ENCODE results near the gene CARMIL3. TPM values are rescaled to one million over a fixed set of nuclear protein-coding genes. Genes with fewer than 3 reads are reported as not detected.
A peak's percentile ranks its signal among the peaks of the same experiment; 100 is the strongest.

CARMIL3 gene
- total and polyA plus RNA-seq, 4 experiments from 2014 or later: 0.15 to 0.22 TPM; not detected in 2

DNA sequence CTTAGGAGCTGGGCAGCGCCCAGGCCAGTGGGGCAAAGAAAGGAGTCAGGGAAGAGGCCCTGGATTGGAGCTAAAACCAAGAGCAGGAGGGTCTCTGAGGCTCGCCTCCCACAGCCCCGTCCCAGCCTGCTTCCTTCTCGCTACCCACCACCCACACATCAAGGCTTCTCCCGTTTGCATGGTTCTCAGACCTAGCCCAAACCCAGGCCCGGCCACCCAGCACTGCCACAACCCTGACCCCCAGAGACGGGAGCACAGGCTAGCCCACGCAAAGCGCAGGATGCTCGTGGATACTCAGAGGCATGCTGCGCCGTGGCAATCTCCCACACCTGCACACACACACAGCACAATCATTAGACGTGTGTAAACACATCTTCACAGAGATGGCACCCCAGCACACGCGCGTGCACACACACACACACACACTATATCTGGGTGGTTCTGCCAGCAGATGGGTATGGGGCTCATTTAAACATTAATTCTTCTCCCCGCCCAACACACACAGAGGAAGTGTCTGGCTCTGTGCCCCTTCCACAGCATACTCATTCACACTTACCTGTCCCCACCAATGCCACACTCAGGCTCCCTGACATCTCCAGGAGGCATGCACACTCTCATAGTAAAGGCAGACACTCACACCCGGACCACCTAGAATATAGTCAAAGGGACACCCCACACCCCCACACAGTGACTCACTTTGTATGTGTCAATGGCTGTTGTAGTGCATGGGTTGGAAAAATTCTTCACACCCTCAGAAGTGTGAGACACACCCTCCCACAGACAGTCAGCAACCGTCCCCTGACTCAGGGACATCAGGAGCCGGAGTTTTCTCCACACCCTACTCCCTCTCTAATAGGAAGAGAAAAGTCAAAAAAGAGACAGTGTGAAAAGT is 1.1 kb downstream of the CARMIL3 start:
- H3K9me3 Mint-ChIP-seq: no peaks in the 10 kb centered on the region
- peaks cover 6 to 8% of the 10 kb centered on the region in 2 donors for H3K27me3 Mint-ChIP-seq
- intact Hi-C loops (cut with micrococcal nuclease): loop anchor here (1.0 kb wide), 1 partner anchor 17 kb away; no protein-coding TSS in a partner anchor

DNA sequence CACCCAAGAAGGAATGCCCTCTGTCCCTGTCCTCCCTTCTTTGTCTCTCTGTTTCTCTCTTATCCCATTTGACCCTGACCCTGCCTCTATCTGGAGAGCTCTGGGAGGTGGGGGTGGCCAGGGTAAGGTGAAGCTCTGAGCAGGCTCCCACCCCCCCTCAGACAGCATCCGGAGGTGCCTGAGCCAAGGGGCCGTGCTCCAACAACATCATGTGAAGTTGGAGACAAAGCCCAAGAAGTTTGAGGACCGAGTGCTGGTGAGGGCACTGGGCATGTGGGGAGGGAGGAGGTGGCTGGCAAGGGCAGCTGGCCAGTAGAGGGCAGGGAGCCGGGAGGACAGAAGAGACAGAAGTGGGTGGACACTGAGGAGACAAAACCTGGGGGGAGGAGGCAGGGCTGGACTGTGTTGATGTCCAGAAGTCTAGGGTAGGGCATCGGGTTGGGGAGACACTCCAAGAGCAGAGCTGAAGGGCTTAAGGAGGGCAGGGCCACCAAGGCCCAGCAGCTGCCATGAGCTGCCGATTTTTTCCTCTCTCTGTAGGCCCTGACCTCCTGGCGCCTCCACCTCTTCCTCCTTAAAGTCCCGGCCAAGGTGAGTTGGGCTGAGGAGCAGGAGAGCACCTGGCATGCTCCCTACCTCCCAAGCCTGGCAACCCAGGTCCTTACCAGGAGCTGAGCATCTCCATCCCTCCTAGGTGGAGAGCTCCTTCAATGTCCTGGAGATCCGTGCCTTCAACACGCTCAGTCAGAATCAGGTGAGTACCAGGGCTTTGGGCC is 1.9 kb downstream of the CARMIL3 start:
- peak overlapping the region in 2 of 7 donors; percentile 14 to 57 for H3K27ac Mint-ChIP-seq
- H3K4me1 Mint-ChIP-seq: peaks cover 12 to 23% (median 17%) of the 10 kb centered on the region in 4 donors
- H3K4me3 ChIP-seq (ENCODE audit: low read length in 2 of 2): no peak overlapping the region
- ChIA-PET CTCF (ENCODE audit: partially characterized antibody) (interaction anchor here (0.9 to 17.4 kb wide), 4 partner anchors 13 to 61 kb away, joined by 3 to 475 read pairs (median 198); partner anchors contain the start of genes DCAF11, NRL and PCK2), POLR2A (ENCODE audit: partially characterized antibody) (interaction anchor here (1.0 to 1.6 kb wide), 3 partner anchors 27 to 61 kb away, joined by 4 to 6 read pairs (median 5); partner anchors contain the start of genes DCAF11 and NRL)
- H3K27me3 ChIP-seq (ENCODE audit: insufficient read depth, low read length): no peaks in the 10 kb centered on the region
- H3K4me3 Mint-ChIP-seq: peak overlapping the region; percentile 58 to 86 (median 80)
- peaks cover 6 to 10% of the 10 kb centered on the region in 2 donors for H3K27me3 Mint-ChIP-seq
- no peak overlapping the region for H3K27ac ChIP-seq (ENCODE audit: low read depth, low read length)
- intact Hi-C loops (cut with micrococcal nuclease): no loop called here
- H3K36me3 ChIP-seq (ENCODE audit: insufficient read depth, low read length): no peaks in the 10 kb centered on the region
- peaks cover 14% of the 10 kb centered on the region for H3K4me1 ChIP-seq (ENCODE audit: insufficient read depth, low read length)
- H3K9me3 ChIP-seq (ENCODE audit: control insufficient read depth in 1 of 2, low read length in 2 of 2): no peaks in the 10 kb centered on the region
- no peak for DNase-seq
- no peaks in the 10 kb centered on the region for H3K36me3 Mint-ChIP-seq
- H3K9me3 Mint-ChIP-seq: no peaks in the 10 kb centered on the region

More for the DNA sequence above, 1.1 kb downstream of the CARMIL3 start:
- Mint-ChIP-seq H3K4me3 (peak overlapping the region; percentile 76 to 87 (median 82)), H3K27ac (peak overlapping the region in 4 of 7 donors; percentile 14 to 81 (median 72)), H3K4me1 (peaks cover 10 to 17% (median 14%) of the 10 kb centered on the region in 4 donors), H3K36me3 (no peaks in the 10 kb centered on the region)
- CTCF ChIA-PET (ENCODE audit: partially characterized antibody): interaction anchor here (0.6 to 17.4 kb wide), 5 partner anchors 40 to 74 kb away, joined by 3 to 475 read pairs (median 12); partner anchors contain the start of genes DCAF11, NRL and PCK2
- no peak overlapping the region for H3K27ac ChIP-seq (ENCODE audit: low read depth, low read length)
- POLR2A ChIA-PET (ENCODE audit: partially characterized antibody): interaction anchor here (1.0 to 2.4 kb wide), 8 partner anchors 28 to 83 kb away, joined by 3 to 19 read pairs (median 6); partner anchors contain the start of genes DCAF11, NRL, PCK2 and PSME1
- no peaks in the 10 kb centered on the region for H3K9me3 ChIP-seq (ENCODE audit: control insufficient read depth in 1 of 2, low read length in 2 of 2)
- no peaks in the 10 kb centered on the region for H3K27me3 ChIP-seq (ENCODE audit: insufficient read depth, low read length)
- DNase-seq: peak in 1 of 5 donors; percentile 64
- peaks cover 14% of the 10 kb centered on the region for H3K4me1 ChIP-seq (ENCODE audit: insufficient read depth, low read length)
- H3K36me3 ChIP-seq (ENCODE audit: insufficient read depth, low read length): no peaks in the 10 kb centered on the region
- peak overlapping the region in 1 of 2 donors; percentile 76 for H3K4me3 ChIP-seq (ENCODE audit: low read length in 2 of 2)

DNA sequence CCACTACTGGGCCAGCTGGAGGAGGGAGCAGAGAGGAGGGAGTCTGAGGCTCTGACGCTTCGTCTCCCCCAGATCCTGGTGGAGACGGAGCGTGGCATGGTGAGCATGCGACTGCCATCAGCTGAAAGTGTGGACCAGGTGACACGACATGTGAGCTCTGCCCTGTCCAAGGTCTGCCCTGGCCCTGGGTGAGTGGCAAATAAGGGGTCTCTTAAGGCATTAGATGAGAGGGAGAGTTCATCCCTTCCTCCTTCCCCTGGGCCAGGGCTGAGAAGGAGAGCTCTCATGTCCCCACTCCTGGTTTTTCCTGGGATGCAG is 2.5 kb downstream of the CARMIL3 start:
- POLR2A ChIA-PET (ENCODE audit: partially characterized antibody): interaction anchor here (1.0 to 1.6 kb wide), 3 partner anchors 27 to 60 kb away, joined by 4 to 6 read pairs (median 5); partner anchors contain the start of genes DCAF11 and NRL
- intact Hi-C loops (cut with micrococcal nuclease): no loop called here
- Mint-ChIP-seq H3K4me1 (peaks cover 12 to 23% (median 17%) of the 10 kb centered on the region in 4 donors), H3K36me3 (no peaks in the 10 kb centered on the region), H3K4me3 (no peak overlapping the region), H3K9me3 (no peaks in the 10 kb centered on the region), H3K27ac (no peak overlapping the region), H3K27me3 (peaks cover 6 to 10% of the 10 kb centered on the region in 2 donors)
- H3K27ac ChIP-seq (ENCODE audit: low read depth, low read length): no peak overlapping the region
- no peak overlapping the region for H3K4me3 ChIP-seq (ENCODE audit: low read length in 2 of 2)
- no peak for DNase-seq
- no peaks in the 10 kb centered on the region for H3K27me3 ChIP-seq (ENCODE audit: insufficient read depth, low read length)
- H3K4me1 ChIP-seq (ENCODE audit: insufficient read depth, low read length): peaks cover 14% of the 10 kb centered on the region
- CTCF ChIA-PET (ENCODE audit: partially characterized antibody): interaction anchor here (0.9 to 17.4 kb wide), 4 partner anchors 12 to 60 kb away, joined by 3 to 475 read pairs (median 198); partner anchors contain the start of genes DCAF11, NRL and PCK2
- no peaks in the 10 kb centered on the region for H3K36me3 ChIP-seq (ENCODE audit: insufficient read depth, low read length)
- no peaks in the 10 kb centered on the region for H3K9me3 ChIP-seq (ENCODE audit: control insufficient read depth in 1 of 2, low read length in 2 of 2)

DNA sequence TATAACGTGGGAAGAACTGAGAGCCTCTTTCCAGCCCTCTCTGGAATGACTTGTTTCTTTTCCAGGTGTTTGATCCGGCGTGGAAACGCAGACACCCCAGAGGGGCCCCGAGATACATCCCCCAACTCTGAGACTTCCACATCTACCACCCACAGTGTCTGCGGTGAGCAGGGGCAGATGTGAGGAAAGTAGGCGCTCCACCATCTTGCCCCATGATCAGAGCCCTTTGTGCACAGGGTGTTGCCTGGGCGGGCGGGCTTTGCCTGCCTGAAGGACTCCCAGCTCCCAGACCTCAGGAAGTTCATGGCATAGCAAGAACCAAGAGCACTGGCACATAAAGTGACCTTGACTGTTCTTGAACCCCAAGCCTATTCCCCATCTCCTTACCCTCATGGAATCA is 2.8 kb downstream of the CARMIL3 start:
- no peaks in the 10 kb centered on the region for H3K36me3 Mint-ChIP-seq
- Histone ChIP-seq H3K4me3 (ENCODE audit: low read length in 2 of 2) (no peak overlapping the region), H3K36me3 (ENCODE audit: insufficient read depth, low read length) (no peaks in the 10 kb centered on the region), H3K4me1 (ENCODE audit: insufficient read depth, low read length) (peaks cover 14% of the 10 kb centered on the region), H3K27ac (ENCODE audit: low read depth, low read length) (no peak overlapping the region), H3K9me3 (ENCODE audit: control insufficient read depth in 1 of 2, low read length in 2 of 2) (no peaks in the 10 kb centered on the region), H3K27me3 (ENCODE audit: insufficient read depth, low read length) (no peaks in the 10 kb centered on the region)
- CTCF ChIA-PET (ENCODE audit: partially characterized antibody): interaction anchor here (0.9 to 17.4 kb wide), 4 partner anchors 12 to 60 kb away, joined by 3 to 475 read pairs (median 198); partner anchors contain the start of genes DCAF11, NRL and PCK2
- no peak for DNase-seq
- peaks cover 12 to 23% (median 17%) of the 10 kb centered on the region in 4 donors for H3K4me1 Mint-ChIP-seq
- H3K27me3 Mint-ChIP-seq: peaks cover 6 to 10% of the 10 kb centered on the region in 2 donors
- no peaks in the 10 kb centered on the region for H3K9me3 Mint-ChIP-seq
- POLR2A ChIA-PET (ENCODE audit: partially characterized antibody): interaction anchor here (1.0 to 1.6 kb wide), 3 partner anchors 26 to 60 kb away, joined by 4 to 6 read pairs (median 5); partner anchors contain the start of genes DCAF11 and NRL
- no peak overlapping the region for H3K4me3 Mint-ChIP-seq
- no peak overlapping the region for H3K27ac Mint-ChIP-seq
- intact Hi-C loops (cut with micrococcal nuclease): loop anchor here (5.0 kb wide), 1 partner anchor 383 kb away; no protein-coding TSS in a partner anchor

DNA sequence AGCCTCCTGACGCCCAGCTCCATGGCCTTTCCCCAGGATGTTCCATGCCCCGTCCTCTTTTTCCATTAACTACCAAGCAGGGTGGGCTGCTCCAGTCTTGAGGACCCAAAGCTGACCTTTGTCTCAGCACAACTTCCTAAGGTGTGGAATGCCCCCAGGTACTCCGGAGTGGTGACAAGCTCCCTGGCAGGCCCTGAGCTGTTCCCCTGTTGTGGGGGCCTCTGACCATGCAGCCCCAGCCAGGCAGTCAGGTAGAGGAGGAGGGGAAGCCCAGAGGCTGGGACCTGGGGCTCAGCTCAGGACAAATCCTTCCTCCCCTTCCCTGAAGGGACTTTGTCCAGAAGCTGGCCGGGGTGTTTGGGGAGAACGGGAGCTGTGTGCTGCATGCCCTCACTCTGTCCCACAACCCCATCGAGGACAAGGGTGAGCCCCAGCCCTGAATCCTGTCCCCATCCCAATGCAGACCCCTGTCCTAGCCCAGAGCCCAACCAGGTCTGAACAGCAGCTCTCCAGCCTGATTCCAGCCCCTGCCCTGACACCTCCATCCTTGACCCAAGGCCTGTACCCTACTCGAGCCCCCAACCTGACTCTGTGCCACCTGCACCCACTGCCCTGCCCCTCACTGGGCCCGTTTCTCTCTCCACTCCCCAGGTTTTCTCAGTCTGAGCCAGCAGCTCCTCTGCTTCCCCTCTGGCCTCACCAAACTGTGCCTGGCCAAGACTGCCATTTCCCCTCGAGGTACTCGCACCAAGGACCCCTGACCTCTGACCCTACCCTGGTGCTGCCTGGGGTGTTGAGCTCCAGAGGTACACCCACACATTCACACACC is 4.4 kb downstream of the CARMIL3 start:
- intact Hi-C loops (cut with micrococcal nuclease): loop anchor here (5.0 kb wide), 1 partner anchor 381 kb away; no protein-coding TSS in a partner anchor
- H3K36me3 ChIP-seq (ENCODE audit: insufficient read depth, low read length): no peaks in the 10 kb centered on the region
- Mint-ChIP-seq H3K27ac (peak overlapping the region in 2 of 7 donors; percentile 48 to 69), H3K4me1 (peaks cover 10 to 19% (median 14%) of the 10 kb centered on the region in 4 donors), H3K4me3 (no peak overlapping the region), H3K9me3 (no peaks in the 10 kb centered on the region), H3K27me3 (peaks cover 6 to 7% of the 10 kb centered on the region in 2 donors), H3K36me3 (no peaks in the 10 kb centered on the region)
- no peaks in the 10 kb centered on the region for H3K27me3 ChIP-seq (ENCODE audit: insufficient read depth, low read length)
- H3K4me3 ChIP-seq (ENCODE audit: low read length in 2 of 2): no peak overlapping the region
- H3K9me3 ChIP-seq (ENCODE audit: control insufficient read depth in 1 of 2, low read length in 2 of 2): no peaks in the 10 kb centered on the region
- ChIA-PET POLR2A (ENCODE audit: partially characterized antibody) (interaction anchor here (0.6 to 3.6 kb wide), 6 partner anchors 38 to 592 kb away, joined by 3 to 55 read pairs (median 20); partner anchors contain the start of genes DCAF11, EMC9, IRF9 and NRL), CTCF (ENCODE audit: partially characterized antibody) (interaction anchor here (0.7 to 17.4 kb wide), 14 partner anchors 9 to 252 kb away, joined by 3 to 475 read pairs (median 8); partner anchors contain the start of genes DCAF11, DHRS4L2, IRF9 and NRL)
- peaks cover 14% of the 10 kb centered on the region for H3K4me1 ChIP-seq (ENCODE audit: insufficient read depth, low read length)
- H3K27ac ChIP-seq (ENCODE audit: low read depth, low read length): no peak overlapping the region
- DNase-seq: no peak

DNA sequence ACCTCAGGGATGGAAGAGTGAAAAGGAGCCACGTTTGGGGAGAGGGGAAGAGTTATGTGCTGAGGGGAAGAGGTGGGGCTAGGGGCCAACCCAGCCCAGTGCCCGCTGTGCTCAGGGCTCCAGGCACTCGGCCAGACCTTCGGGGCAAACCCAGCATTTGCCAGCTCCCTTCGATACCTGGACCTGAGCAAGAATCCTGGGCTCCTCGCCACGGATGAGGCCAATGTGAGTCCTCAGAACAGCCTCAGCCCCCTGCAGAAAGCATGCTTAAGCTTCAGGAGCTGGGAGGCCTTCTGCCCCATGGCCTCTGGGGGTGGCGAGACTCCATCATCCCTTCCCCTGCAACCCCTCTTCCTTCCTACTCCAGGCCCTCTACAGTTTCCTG is 5.0 kb downstream of the CARMIL3 start:
- H3K9me3 ChIP-seq (ENCODE audit: control insufficient read depth in 1 of 2, low read length in 2 of 2): no peaks in the 10 kb centered on the region
- H3K27me3 Mint-ChIP-seq: peaks cover 6 to 7% of the 10 kb centered on the region in 2 donors
- H3K4me3 ChIP-seq (ENCODE audit: low read length in 2 of 2): no peak overlapping the region
- H3K27ac ChIP-seq (ENCODE audit: low read depth, low read length): no peak overlapping the region
- intact Hi-C loops (cut with micrococcal nuclease): loop anchor here (5.0 kb wide), 1 partner anchor 381 kb away; no protein-coding TSS in a partner anchor
- no peak for DNase-seq
- H3K36me3 Mint-ChIP-seq: no peaks in the 10 kb centered on the region
- H3K4me1 Mint-ChIP-seq: peaks cover 9 to 17% (median 12%) of the 10 kb centered on the region in 4 donors
- no peaks in the 10 kb centered on the region for H3K9me3 Mint-ChIP-seq
- no peaks in the 10 kb centered on the region for H3K36me3 ChIP-seq (ENCODE audit: insufficient read depth, low read length)
- H3K4me3 Mint-ChIP-seq: no peak overlapping the region
- POLR2A ChIA-PET (ENCODE audit: partially characterized antibody): interaction anchor here (0.6 to 3.6 kb wide), 8 partner anchors 25 to 105 kb away, joined by 3 to 55 read pairs (median 20); partner anchors contain the start of genes DCAF11, EMC9, IRF9 and NRL
- peak overlapping the region in 1 of 7 donors; percentile 52 for H3K27ac Mint-ChIP-seq
- no peaks in the 10 kb centered on the region for H3K27me3 ChIP-seq (ENCODE audit: insufficient read depth, low read length)
- peaks cover 10% of the 10 kb centered on the region for H3K4me1 ChIP-seq (ENCODE audit: insufficient read depth, low read length)
- CTCF ChIA-PET (ENCODE audit: partially characterized antibody): interaction anchor here (0.9 to 17.4 kb wide), 19 partner anchors 8 to 283 kb away, joined by 3 to 475 read pairs (median 7); partner anchors contain the start of genes DCAF11, DHRS4L2, IRF9 and NRL
